Mucosa of descending colon (tissue), 3 donors: ENCODE results near the gene GOLGA8A. TPM values are rescaled to one million over a fixed set of nuclear protein-coding genes. Genes with fewer than 3 reads are reported as not detected.
A peak's percentile ranks its signal among the peaks of the same experiment; 100 is the strongest.
"Not testable (repeated sequence)": the region's sequence is repeated elsewhere in the genome, so short reads cannot be mapped to it uniquely, and the experiment has no call there.

Experiments
- ATAC-seq: fragments of 200-7000 bp; cut with Tn5 transposase; one replicate; pipeline ENCODE4 v1.9.1; 2020; ENCODE audit warnings: mild to moderate bottlenecking, moderate library complexity
- DNase-seq, 3 donors: peaks; one replicate each; pipeline ENCODE4 v3.0.0-alpha.2; 2020
- H3K36me3 ChIP-seq: fragments of 200-600 bp; one replicate; pipeline ENCODE4 v1.8.0; 2021; ENCODE audit warnings: low read depth, mild to moderate bottlenecking
- H3K4me1 ChIP-seq: fragments of 200-600 bp; one replicate; pipeline ENCODE4 v1.8.0; 2021; ENCODE audit warnings: low read depth, mild to moderate bottlenecking
- H3K4me3 ChIP-seq: fragments of 200-600 bp; one replicate; pipeline ENCODE4 v1.8.0; 2021; ENCODE audit warnings: mild to moderate bottlenecking
- H3K9me3 ChIP-seq: fragments of 200-600 bp; one replicate; pipeline ENCODE4 v1.8.0; 2021; ENCODE audit warnings: mild to moderate bottlenecking
- intact Hi-C, 2 donors: fragments of 100-400 bp; cut with DNase I in 1 of 2; cut with micrococcal nuclease in 1 of 2; formaldehyde crosslinking; loops; one replicate each; pipeline versions ENCODE4 v1.11.0 to v1.11.1; 2022; cut with DNase I, micrococcal nuclease
- total RNA-seq, 3 donors: library from RNA; stranded (reverse); fragmentation: NEBNext Ultra II Directional in 2 of 3; extraction: Animal tissue kit (Norgen Biotek cat#: 25700) in 2 of 3; gene quantifications; one replicate each; pipeline versions ENCODE4 v1.2.1 to v1.2.4, GENCODE V29; 2021 to 2023
- TF ChIP-seq, protein P1 (sequence below): fragments of 200-600 bp; IDR thresholded peaks from one replicate; pipeline ENCODE4 v1.8.0; 2022; ENCODE audit warnings: antibody characterized with exemption, mild to moderate bottlenecking
- donor health status: DM: no; HTN: no; CAD: no; lungs with moderate emphysema.
- donor health status: DM: no; HTN: no; CAD: no.
- donor health status: DM: no; HTN: yes; CAD: no.

GOLGA8A gene
- total RNA-seq, 3 donors from 2014 or later: 37.6 to 60.0 (median 46.4) TPM

DNA sequence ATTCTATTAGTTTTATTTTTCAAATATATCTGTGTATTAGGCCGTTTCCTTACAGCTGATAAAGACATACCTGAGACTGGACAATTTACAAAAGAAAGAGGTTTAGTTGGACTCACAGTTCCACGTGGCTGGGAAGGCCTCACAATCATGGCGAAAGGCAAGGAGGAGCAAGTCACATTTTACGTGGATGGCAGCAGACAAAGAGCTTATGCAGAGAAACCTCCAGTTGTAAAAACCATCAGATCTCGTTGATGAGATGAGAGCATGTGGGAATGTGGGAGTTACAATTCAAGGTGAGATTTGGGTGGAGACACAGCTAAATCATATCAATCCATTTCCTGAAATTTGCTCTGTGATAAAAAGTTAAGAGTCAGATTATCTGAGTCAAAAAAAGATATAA is 2.3 kb upstream of the GOLGA8A start:
- no peak overlapping the region for H3K4me3 ChIP-seq
- DNase-seq (no peak), ATAC-seq (no peak)
- peaks cover 8% of the 10 kb centered on the region for H3K4me1 ChIP-seq
- H3K36me3 ChIP-seq: no peaks in the 10 kb centered on the region
- intact Hi-C loops: no loop called here
- TF ChIP-seq, protein P1, sequence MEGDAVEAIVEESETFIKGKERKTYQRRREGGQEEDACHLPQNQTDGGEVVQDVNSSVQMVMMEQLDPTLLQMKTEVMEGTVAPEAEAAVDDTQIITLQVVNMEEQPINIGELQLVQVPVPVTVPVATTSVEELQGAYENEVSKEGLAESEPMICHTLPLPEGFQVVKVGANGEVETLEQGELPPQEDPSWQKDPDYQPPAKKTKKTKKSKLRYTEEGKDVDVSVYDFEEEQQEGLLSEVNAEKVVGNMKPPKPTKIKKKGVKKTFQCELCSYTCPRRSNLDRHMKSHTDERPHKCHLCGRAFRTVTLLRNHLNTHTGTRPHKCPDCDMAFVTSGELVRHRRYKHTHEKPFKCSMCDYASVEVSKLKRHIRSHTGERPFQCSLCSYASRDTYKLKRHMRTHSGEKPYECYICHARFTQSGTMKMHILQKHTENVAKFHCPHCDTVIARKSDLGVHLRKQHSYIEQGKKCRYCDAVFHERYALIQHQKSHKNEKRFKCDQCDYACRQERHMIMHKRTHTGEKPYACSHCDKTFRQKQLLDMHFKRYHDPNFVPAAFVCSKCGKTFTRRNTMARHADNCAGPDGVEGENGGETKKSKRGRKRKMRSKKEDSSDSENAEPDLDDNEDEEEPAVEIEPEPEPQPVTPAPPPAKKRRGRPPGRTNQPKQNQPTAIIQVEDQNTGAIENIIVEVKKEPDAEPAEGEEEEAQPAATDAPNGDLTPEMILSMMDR: no peak
- H3K9me3 ChIP-seq: no peaks in the 10 kb centered on the region

- no peaks in the 10 kb centered on the region for H3K36me3 ChIP-seq
- H3K4me3 ChIP-seq: peak overlapping the region; percentile 33
- DNase-seq (peak; percentile 19 to 67 (median 61)), ATAC-seq (peak; percentile 77)
- peaks cover 8% of the 10 kb centered on the region for H3K4me1 ChIP-seq
- TF ChIP-seq, protein P1: no peak
- intact Hi-C loops: no loop called here
- H3K9me3 ChIP-seq: no peaks in the 10 kb centered on the region
Observed at GRCh38 chr15:34436956-34437442, 609 bp downstream of the GOLGA8A start.

DNA sequence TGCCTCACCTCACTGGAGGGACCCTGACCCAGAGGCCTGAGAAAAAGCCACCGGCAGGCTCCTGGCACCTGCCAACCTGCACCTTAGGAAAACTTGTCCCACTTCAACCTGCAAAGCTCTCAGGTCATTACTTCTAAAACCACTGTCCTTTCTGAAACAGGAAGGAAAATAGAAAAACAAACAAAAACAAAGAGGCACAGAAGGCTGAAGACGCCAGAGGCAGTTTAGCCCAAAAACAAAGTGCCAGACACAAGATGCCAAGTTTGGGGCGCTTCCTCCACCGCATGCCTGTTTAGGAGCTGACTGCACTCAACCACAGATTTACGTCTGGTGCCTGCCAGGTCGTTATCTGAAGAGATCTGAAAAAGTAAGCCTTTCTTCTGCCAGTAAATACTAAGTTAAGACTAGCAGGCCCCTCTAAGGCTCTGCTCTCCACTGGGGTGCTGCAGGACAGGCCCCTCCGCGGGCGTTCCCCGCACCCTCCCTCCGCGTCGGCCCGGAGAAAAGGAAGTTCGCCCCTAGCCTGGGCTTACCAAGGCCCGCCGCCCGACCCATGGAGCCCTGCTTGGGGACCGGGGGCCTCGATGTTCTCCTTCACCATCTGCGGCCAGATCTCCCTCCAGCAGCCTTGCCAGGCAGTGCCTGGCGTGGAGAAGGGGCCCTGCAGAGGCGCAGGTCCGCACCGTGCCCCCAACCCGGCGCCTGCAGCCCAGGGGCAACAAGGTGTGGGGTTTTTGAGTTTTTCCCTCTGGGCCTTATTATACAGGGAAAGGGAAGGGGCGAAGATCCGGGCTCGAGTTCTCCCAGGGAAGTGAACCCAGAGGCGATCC is 1.3 kb downstream of the GOLGA8A start:
- H3K4me1 ChIP-seq: peaks cover 8% of the 10 kb centered on the region
- TF ChIP-seq, protein P1: no peak
- H3K4me3 ChIP-seq: peak overlapping the region; percentile 33
- H3K36me3 ChIP-seq: no peaks in the 10 kb centered on the region
- peak in 1 of 3 donors; percentile 51 for DNase-seq
- no peaks in the 10 kb centered on the region for H3K9me3 ChIP-seq
- ATAC-seq: peak; percentile 33
- intact Hi-C loops: no loop called here

GRCh38 chr15:34435658-34436057 is 1.9 kb downstream of the GOLGA8A start:
- peaks cover 8% of the 10 kb centered on the region for H3K4me1 ChIP-seq
- TF ChIP-seq, protein P1: no peak

GRCh38 chr15:34434627-34435305 is 2.8 kb downstream of the GOLGA8A start:
- peaks cover 8% of the 10 kb centered on the region for H3K4me1 ChIP-seq
- no peak for DNase-seq
- H3K9me3 ChIP-seq: no peaks in the 10 kb centered on the region
- TF ChIP-seq, protein P1: no peak
- no peak for ATAC-seq
- no peak overlapping the region for H3K4me3 ChIP-seq
- intact Hi-C loops: no loop called here
- no peaks in the 10 kb centered on the region for H3K36me3 ChIP-seq

More at GRCh38 chr15:34435658-34436057, 1.9 kb downstream of the GOLGA8A start:
- ATAC-seq (no peak), DNase-seq (no peak)
- H3K4me3 ChIP-seq: no peak overlapping the region
- intact Hi-C loops: no loop called here
- no peaks in the 10 kb centered on the region for H3K9me3 ChIP-seq
- H3K36me3 ChIP-seq: no peaks in the 10 kb centered on the region

GRCh38 chr15:34433956-34434626 is 3.5 kb downstream of the GOLGA8A start:
- DNase-seq, intact Hi-C loops, H3K36me3 ChIP-seq, H3K4me1 ChIP-seq, H3K9me3 ChIP-seq, ATAC-seq, H3K4me3 ChIP-seq: not testable (repeated sequence)

DNA sequence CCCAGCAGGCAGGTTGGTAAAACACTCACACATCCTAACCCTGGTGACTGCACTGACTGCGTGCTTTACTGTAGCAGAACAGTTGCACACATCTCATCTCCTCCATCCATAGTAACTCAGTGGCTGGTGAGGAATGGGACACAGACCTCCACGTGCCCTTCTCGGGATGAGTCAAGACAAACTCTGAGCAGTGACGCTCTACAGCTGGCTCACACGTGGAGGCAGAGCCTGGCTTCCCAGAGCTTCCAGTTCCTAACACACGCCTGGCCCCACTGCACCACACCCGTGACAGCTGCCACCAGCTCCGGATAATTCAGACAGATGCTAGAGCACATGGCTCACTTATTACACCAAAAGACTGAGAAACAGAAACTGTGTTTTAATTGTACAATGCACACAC is 7.0 kb downstream of the GOLGA8A start:
- ATAC-seq, H3K9me3 ChIP-seq, H3K36me3 ChIP-seq, DNase-seq, intact Hi-C loops, H3K4me3 ChIP-seq, H3K4me1 ChIP-seq: not testable (repeated sequence)

GRCh38 chr15:34423425-34424090 is 14.1 kb downstream of the GOLGA8A start:
- H3K4me1 ChIP-seq, H3K36me3 ChIP-seq, H3K9me3 ChIP-seq, H3K4me3 ChIP-seq, DNase-seq, intact Hi-C loops, ATAC-seq: not testable (repeated sequence)
